Measurements from ENCODE around the gene GALNT4. TPM values are rescaled to one million over a fixed set of nuclear protein-coding genes. Genes with fewer than 3 reads are reported as not detected.

The GALNT4 gene
- total RNA-seq, 1 donor from 2014 or later = 27.9 TPM

- H3K27ac Mint-ChIP-seq = peak overlapping the region; percentile 15
- H3K27me3 Mint-ChIP-seq = no peaks in the 10 kb centered on the region
Measured at GRCh38 chr12:89504560-89505346, 19.8 kb downstream of the GALNT4 start.

GRCh38 chr12:89501793-89502192 lies 22.8 kb downstream of the GALNT4 start:
- H3K4me1 Mint-ChIP-seq (ENCODE audit: low read depth) = peaks cover 35% of the 10 kb centered on the region

More at GRCh38 chr12:89504560-89505346, 19.8 kb downstream of the GALNT4 start:
- Mint-ChIP-seq H3K4me1 (ENCODE audit: low read depth) (peaks cover 28% of the 10 kb centered on the region), H3K9me3 (ENCODE audit: low read depth) (peaks cover 17% of the 10 kb centered on the region), H3K36me3 (ENCODE audit: insufficient read depth) (peaks cover 32% of the 10 kb centered on the region), H3K4me3 (ENCODE audit: low read depth) (no peak overlapping the region)
- DNase-seq (ENCODE audit: low spot score, unreplicated experiment) = no peak
- TF ChIP-seq CTCF (IDR thresholded peaks at IDR 0.05; ENCODE audit: unreplicated experiment) = no peak

GRCh38 chr12:89499857-89500256 lies 24.7 kb downstream of the GALNT4 start:
- Mint-ChIP-seq H3K27me3 (no peaks in the 10 kb centered on the region), H3K27ac (no peak overlapping the region), H3K4me1 (ENCODE audit: low read depth) (peaks cover 28% of the 10 kb centered on the region), H3K9me3 (ENCODE audit: low read depth) (peaks cover 17% of the 10 kb centered on the region), H3K4me3 (ENCODE audit: low read depth) (no peak overlapping the region), H3K36me3 (ENCODE audit: insufficient read depth) (peaks cover 44% of the 10 kb centered on the region)
- no peak for TF ChIP-seq CTCF (IDR thresholded peaks at IDR 0.05; ENCODE audit: unreplicated experiment)
- no peak for DNase-seq (ENCODE audit: low spot score, unreplicated experiment)

More at GRCh38 chr12:89501793-89502192, 22.8 kb downstream of the GALNT4 start:
- no peak overlapping the region for H3K27ac Mint-ChIP-seq
- peaks cover 17% of the 10 kb centered on the region for H3K9me3 Mint-ChIP-seq (ENCODE audit: low read depth)
- no peak for TF ChIP-seq CTCF (IDR thresholded peaks at IDR 0.05; ENCODE audit: unreplicated experiment)
- DNase-seq (ENCODE audit: low spot score, unreplicated experiment) = no peak
- no peaks in the 10 kb centered on the region for H3K27me3 Mint-ChIP-seq
- peaks cover 41% of the 10 kb centered on the region for H3K36me3 Mint-ChIP-seq (ENCODE audit: insufficient read depth)
- no peak overlapping the region for H3K4me3 Mint-ChIP-seq (ENCODE audit: low read depth)

GRCh38 chr12:89497467-89497866 lies 27.1 kb downstream of the GALNT4 start:
- Mint-ChIP-seq H3K4me1 (ENCODE audit: low read depth) (peaks cover 36% of the 10 kb centered on the region), H3K36me3 (ENCODE audit: insufficient read depth) (peaks cover 49% of the 10 kb centered on the region), H3K9me3 (ENCODE audit: low read depth) (peaks cover 16% of the 10 kb centered on the region), H3K27me3 (no peaks in the 10 kb centered on the region), H3K27ac (peak overlapping the region; percentile 95), H3K4me3 (ENCODE audit: low read depth) (no peak overlapping the region)
- no peak for DNase-seq (ENCODE audit: low spot score, unreplicated experiment)
- no peak for TF ChIP-seq CTCF (IDR thresholded peaks at IDR 0.05; ENCODE audit: unreplicated experiment)

GRCh38 chr12:89497005-89497404 lies 27.6 kb downstream of the GALNT4 start:
- no peaks in the 10 kb centered on the region for H3K27me3 Mint-ChIP-seq
- H3K27ac Mint-ChIP-seq = peak overlapping the region; percentile 95
- TF ChIP-seq CTCF (IDR thresholded peaks at IDR 0.05; ENCODE audit: unreplicated experiment) = no peak
- no peak overlapping the region for H3K4me3 Mint-ChIP-seq (ENCODE audit: low read depth)
- peaks cover 44% of the 10 kb centered on the region for H3K36me3 Mint-ChIP-seq (ENCODE audit: insufficient read depth)
- H3K4me1 Mint-ChIP-seq (ENCODE audit: low read depth) = peaks cover 36% of the 10 kb centered on the region
- peaks cover 11% of the 10 kb centered on the region for H3K9me3 Mint-ChIP-seq (ENCODE audit: low read depth)
- DNase-seq (ENCODE audit: low spot score, unreplicated experiment) = no peak

Measured in progenitor cell of endocrine pancreas (in vitro differentiated cells).